Activated CD4-positive, alpha-beta T cell treated with anti-CD3 and anti-CD28 coated beads for 36 hours (primary cell): Measurements from ENCODE around the gene CCNB1IP1. TPM values are rescaled to one million over a fixed set of nuclear protein-coding genes. Genes with fewer than 3 reads are reported as not detected.

Experiments used
- total RNA-seq, 2 experiments: library from RNA; stranded (reverse); gene quantifications; one replicate each; pipeline ENCODE4 v1.2.3, GENCODE V29; 2021

The CCNB1IP1 gene
- total RNA-seq, 2 experiments from 2014 or later, result 57.4 to 67.0 TPM

Other genes starting within 250 kb of the CCNB1IP1 start
- not detected for gene OR4K17, start 222.5 kb downstream of the CCNB1IP1 start, total RNA-seq
- not detected for gene OR4N5, start 194.5 kb downstream of the CCNB1IP1 start, total RNA-seq
- gene OR11G2, start 142.4 kb downstream of the CCNB1IP1 start, total RNA-seq, result not detected
- not detected for gene OR11H6, start 109.6 kb downstream of the CCNB1IP1 start, total RNA-seq
- not detected for gene OR11H7, start 104.3 kb downstream of the CCNB1IP1 start, total RNA-seq
- gene OR11H4, start 94.0 kb downstream of the CCNB1IP1 start, total RNA-seq, result not detected
- 10 to 100 TPM; 21.6 to 23.5 TPM for gene TTC5, start 27.3 kb downstream of the CCNB1IP1 start, total RNA-seq
- gene PARP2, start 10.4 kb upstream of the CCNB1IP1 start, total RNA-seq, result 10 to 100 TPM; 39.4 to 41.8 TPM
- gene TEP1, start 80.2 kb upstream of the CCNB1IP1 start, total RNA-seq, result 10 to 100 TPM; 29.2 to 40.1 TPM
- under 1 TPM; 0.05 to 0.09 TPM for gene KLHL33, start 102.9 kb upstream of the CCNB1IP1 start, total RNA-seq
- 10 to 100 TPM; 46.2 to 47.5 TPM for gene OSGEP, start 121.5 kb upstream of the CCNB1IP1 start, total RNA-seq
- gene APEX1, start 121.9 kb upstream of the CCNB1IP1 start, total RNA-seq, result 100 to 1,000 TPM; 216 to 257 TPM
- 10 to 100 TPM; 24.2 to 24.7 TPM for gene PIP4P1, start 128.2 kb upstream of the CCNB1IP1 start, total RNA-seq
- 100 to 1,000 TPM; 160 to 164 TPM for gene PNP, start 136.1 kb upstream of the CCNB1IP1 start, total RNA-seq
- under 1 TPM; 0.16 to 0.56 TPM for gene RNASE10, start 172.3 kb upstream of the CCNB1IP1 start, total RNA-seq
- gene RNASE9, start 227.8 kb upstream of the CCNB1IP1 start, total RNA-seq, result not detected